GM12878 (cell line): ENCODE data around the gene TP53I11. TPM values are rescaled to one million over a fixed set of nuclear protein-coding genes. Genes with fewer than 3 reads are reported as not detected.

Experiments
- ATAC-seq: fragments of 200-7000 bp; cut with Tn5 transposase; 3 replicates; pipeline ENCODE4 v1.9.1; 2020; ENCODE audit warnings: mild to moderate bottlenecking, moderate library complexity
- BruUV-seq: library from RNA; stranded (reverse); fragments of 400-500 nt; replicated peaks from 2 replicates; lab custom pipeline; 2021; lab: Mats Ljungman, UMichigan
- CTCF ChIA-PET: fragments of 300-600 bp; sonication (Branson Sonifier 250); formaldehyde crosslinking; extraction: SDS; loops from one replicate; lab custom pipeline; 2021; ENCODE audit warnings: inconsistent platforms; lab: Yijun Ruan, JAX
- POLR2A ChIA-PET: fragments of 350-600 bp; formaldehyde crosslinking; extraction: SDS; loops from one replicate; lab custom pipeline; 2021; ENCODE audit warnings: inconsistent platforms; lab: Charles Lee
- RAD21 ChIA-PET: fragments of 300-600 bp; sonication (Branson Sonifier 250); formaldehyde crosslinking; loops from one replicate; lab custom pipeline; 2023; ENCODE audit warnings: antibody characterized with exemption; ENCODE audit not compliant: unreplicated experiment; lab: Charles Lee
- SMC1A ChIA-PET: fragments of 300-600 bp; sonication (Branson Sonifier 250); formaldehyde crosslinking; loops from one replicate; lab custom pipeline; 2023; ENCODE audit not compliant: unreplicated experiment, uncharacterized antibody; lab: Charles Lee
- DNase-seq: peaks from one replicate; pipeline ENCODE4 v3.0.0-alpha.2; 2011; ENCODE audit warnings: low read depth, low spot score
- FAIRE-seq: peaks from 3 replicates; lab custom pipeline; 2011; peaks lifted over from hg19 to GRCh38; lab: Jason Lieb, UNC
- H2AFZ ChIP-seq: 2 replicates; pipeline ENCODE4 v1.6.0; 2011; ENCODE audit warnings: low read depth, low read length, control low read depth; ENCODE audit not compliant: control insufficient read depth
- H3K27ac ChIP-seq: 2 replicates; pipeline ENCODE4 v1.5.1; 2011; ENCODE audit warnings: control low read depth; ENCODE audit not compliant: control insufficient read depth, insufficient read depth
- H3K27me3 ChIP-seq, 2 experiments: replicated peaks in 1 of 2; 2 replicates each; pipeline versions ENCODE4 v1.6.0 to v1.6.1; 2011; ENCODE audit warnings: low read length in 1 of 2; ENCODE audit not compliant: control insufficient read depth in 2 of 2, insufficient read depth in 2 of 2
- H3K36me3 ChIP-seq, 2 experiments: 2 replicates each; pipeline ENCODE4 v1.5.1; 2011; ENCODE audit warnings: low read length in 1 of 2; ENCODE audit not compliant: control insufficient read depth in 2 of 2, insufficient read depth in 2 of 2
- H3K4me1 ChIP-seq: 2 replicates; pipeline ENCODE4 v1.6.1; 2011; ENCODE audit warnings: mild to moderate bottlenecking, low read length, moderate library complexity, mixed read lengths; ENCODE audit not compliant: control insufficient read depth, insufficient read depth
- H3K4me2 ChIP-seq: 2 replicates; pipeline ENCODE4 v1.6.0; 2011; ENCODE audit warnings: control low read depth; ENCODE audit not compliant: control insufficient read depth, insufficient read depth
- H3K4me3 ChIP-seq: fragments of 200-600 bp; sonication (generic); 2 replicates; pipeline ENCODE4 v1.5.1; 2016
- H3K79me2 ChIP-seq: 2 replicates; pipeline ENCODE4 v1.6.0; 2011; ENCODE audit warnings: low read length; ENCODE audit not compliant: control insufficient read depth, insufficient read depth
- H3K9ac ChIP-seq: 2 replicates; pipeline ENCODE4 v1.8.0; 2011; ENCODE audit warnings: low read length, control low read depth, mixed read lengths; ENCODE audit not compliant: control insufficient read depth, insufficient read depth
- H3K9me3 ChIP-seq: replicated peaks from 3 replicates; pipeline ENCODE4 v1.5.1; 2011; ENCODE audit warnings: mild to moderate bottlenecking, low read length; ENCODE audit not compliant: control insufficient read depth, insufficient read depth
- H4K20me1 ChIP-seq: 2 replicates; pipeline ENCODE4 v1.6.0; 2011; ENCODE audit not compliant: control insufficient read depth, insufficient read depth
- BCLAF1 ChIP-seq: fragments of 450-650 bp; IDR thresholded peaks from 2 replicates; pipeline ENCODE4 v1.6.1; 2017; ENCODE audit warnings: antibody characterized with exemption, mild to moderate bottlenecking, moderate library complexity
- BHLHE40 ChIP-seq, 2 experiments: fragments of 450-650 bp in 1 of 2; IDR thresholded peaks; 2 replicates each; pipeline ENCODE4 v1.6.1; 2011 to 2017; ENCODE audit warnings: low read depth in 2 of 2, borderline replicate concordance in 1 of 2, improper control_type of control experiment in 1 of 2, low read length in 1 of 2, mild to moderate bottlenecking in 1 of 2
- EED ChIP-seq: sonication (generic); IDR thresholded peaks from 2 replicates; pipeline ENCODE4 v1.6.1; 2016; ENCODE audit warnings: antibody characterized with exemption, low read depth
- MEF2A ChIP-seq: IDR thresholded peaks from 2 replicates; pipeline ENCODE4 v1.6.1; 2011; ENCODE audit warnings: low read depth, mild to moderate bottlenecking, low read length, moderate library complexity; ENCODE audit not compliant: insufficient read depth
- PML ChIP-seq: IDR thresholded peaks from 2 replicates; pipeline ENCODE4 v1.6.1; 2012; ENCODE audit warnings: low read length, inconsistent platforms
- RBBP5 ChIP-seq: fragments of 200-600 bp; sonication (generic); conservative IDR thresholded peaks from 2 replicates; pipeline ENCODE4 v1.6.1; 2016
- SMARCA5 ChIP-seq: fragments of 450-650 bp; IDR thresholded peaks from 2 replicates; pipeline ENCODE4 v1.6.1; 2017; ENCODE audit warnings: mild to moderate bottlenecking
- SREBF2 ChIP-seq: IDR thresholded peaks from 2 replicates; pipeline ENCODE4 v1.6.1; 2012; ENCODE audit warnings: mild to moderate bottlenecking, low read length
- ZBTB40 ChIP-seq: fragments of 450-650 bp; IDR thresholded peaks from 2 replicates; pipeline ENCODE4 v1.6.1; 2016; ENCODE audit warnings: mild to moderate bottlenecking, moderate library complexity, borderline replicate concordance
- WGBS: methylation state at CpG from one replicate; pipeline ENCODE4 v1.1.6; 2016; ENCODE audit warnings: low lambda C conversion rate; ENCODE audit not compliant: insufficient replicate concordance, insufficient coverage; ENCODE audit errors: missing lambda C conversion rate; 5-methylcytosine and 5-hydroxymethylcytosine counted together
- in situ Hi-C: fragments of 300-500 bp; cut with MboI; formaldehyde crosslinking; loops from 9 replicates; pipeline ENCODE4 v1.14.3; 2018; ENCODE audit warnings: mixed read lengths
- intact Hi-C: fragments of 100-400 bp; cut with micrococcal nuclease; formaldehyde crosslinking; loops from one replicate; pipeline ENCODE4 v1.14.2; 2022; ENCODE audit not compliant: unreplicated experiment
- polyA plus RNA-seq, 11 experiments: library from polyadenylated mRNA; depleted of rRNA in 4 of 11; unstranded in 6 of 11; stranded (reverse) in 5 of 11; fragments of >200 nt; fragmentation: Nextera tagmentation in 4 of 11; fragmentation: Illumina TruSeq in 1 of 11; extraction: Ambion mirVana in 4 of 11; extraction: Trizol in 1 of 11; gene quantifications; 1 replicate in 1 of 11; 2 replicates in 10 of 11; pipeline versions ENCODE4 v1.2.1 to v1.2.3, GENCODE V29; 2011 to 2016; ENCODE audit warnings: inconsistent platforms in 2 of 11, missing spikeins in 2 of 11, low read depth in 1 of 11
- total RNA-seq, 4 experiments: library from RNA; depleted of rRNA in 3 of 4; stranded (reverse); fragments of >200 nt in 3 of 4; fragmentation: Illumina TruSeq in 1 of 4; extraction: Trizol in 1 of 4; gene quantifications; 2 replicates each; pipeline versions ENCODE4 v1.2.1 to v1.2.3, GENCODE V29; 2013 to 2021

Gene TP53I11
- total and polyA plus RNA-seq, 10 of the 15 experiments (the other 5 are each of a cell fraction or from before 2014, with no cell fraction given), result 0.03 to 0.28 (median 0.17) TPM; not detected in 3

GRCh38 chr11:44928816-44929215 is 21.9 kb downstream of the TP53I11 start:
- RAD21 ChIA-PET, result interaction anchor here (0.6 to 4.4 kb wide), 2 partner anchors 9 to 174 kb away, joined by 3 to 21 read pairs; no protein-coding TSS in a partner anchor
- FAIRE-seq (no peak), ATAC-seq (no peak), DNase-seq (no peak)
- no peak for TF ChIP-seq EED
- H3K9ac ChIP-seq, result no peak overlapping the region
- no peaks in the 10 kb centered on the region for H3K4me1 ChIP-seq
- H3K79me2 ChIP-seq, result no peaks in the 10 kb centered on the region
- no peaks in the 10 kb centered on the region for H3K36me3 ChIP-seq
- no TSS peak for BruUV-seq
- CTCF ChIA-PET, result interaction anchor here (1.3 to 16.8 kb wide), 6 partner anchors 8 to 173 kb away, joined by 4 to 571 read pairs (median 6); no protein-coding TSS in a partner anchor
- H3K9me3 ChIP-seq, result no peaks in the 10 kb centered on the region
- peaks cover 0 to 1% of the 10 kb centered on the region in 2 experiments; a peak in 2 of 4 replicates for H3K27me3 ChIP-seq
- no peak overlapping the region for H3K4me2 ChIP-seq
- POLR2A ChIA-PET, result no interaction called here
- no peak overlapping the region for H3K4me3 ChIP-seq
- intact Hi-C loops, result no loop called here
- no peaks in the 10 kb centered on the region; the same call in 1 of the 2 replicates for H4K20me1 ChIP-seq
- in situ Hi-C loops, result loop anchor here (25.0 kb wide), 1 partner anchor 408 kb away; no protein-coding TSS in a partner anchor
- no peak overlapping the region for H2AFZ ChIP-seq
- WGBS, result 4% methylated on average over 3 of the region's 4 CpGs
- SMC1A ChIA-PET, result interaction anchor here (0.6 to 3.4 kb wide), 2 partner anchors 175 to 1308 kb away, joined by 3 to 31 read pairs; no protein-coding TSS in a partner anchor
- no peak overlapping the region for H3K27ac ChIP-seq

GRCh38 chr11:44928144-44928543 is 22.5 kb downstream of the TP53I11 start:
- Histone ChIP-seq H3K27ac (no peak overlapping the region), H4K20me1 (no peaks in the 10 kb centered on the region; the same call in 1 of the 2 replicates), H2AFZ (no peak overlapping the region), H3K79me2 (no peaks in the 10 kb centered on the region), H3K36me3 (no peaks in the 10 kb centered on the region), H3K9ac (no peak overlapping the region), H3K4me3 (no peak overlapping the region), H3K4me2 (no peak overlapping the region), H3K4me1 (no peaks in the 10 kb centered on the region), H3K9me3 (no peaks in the 10 kb centered on the region), H3K27me3 (peaks cover 0 to 1% of the 10 kb centered on the region in 2 experiments; a peak in 2 of 4 replicates)
- ChIA-PET RAD21 (interaction anchor here (0.5 to 4.4 kb wide), 5 partner anchors 17 to 1771 kb away, joined by 3 to 21 read pairs (median 4); no protein-coding TSS in a partner anchor), SMC1A (interaction anchor here (3.4 kb wide), 1 partner anchor 176 kb away, joined by 31 read pairs; no protein-coding TSS in a partner anchor), CTCF (interaction anchor here (1.1 to 16.8 kb wide), 11 partner anchors 9 to 411 kb away, joined by 3 to 571 read pairs (median 5); no protein-coding TSS in a partner anchor), POLR2A (no interaction called here)
- no peak for DNase-seq
- FAIRE-seq, result no peak
- WGBS, result 34% methylated on average over 4 of the region's 4 CpGs
- in situ Hi-C loops, result loop anchor here (25.0 kb wide), 1 partner anchor 409 kb away; no protein-coding TSS in a partner anchor
- intact Hi-C loops, result no loop called here
- BruUV-seq, result no TSS peak
- ATAC-seq, result no peak
- no peak for TF ChIP-seq BCLAF1
- no peak for TF ChIP-seq SREBF2
- TF ChIP-seq RBBP5, result no peak
- no peak for TF ChIP-seq ZBTB40
- TF ChIP-seq PML, result no peak
- no peak for TF ChIP-seq BHLHE40 (IDR thresholded peaks at IDR 0.05; ENCODE audit: borderline replicate concordance in 1 of 2, low read depth in 2 of 2, low read length in 1 of 2)
- no peak for TF ChIP-seq MEF2A
- TF ChIP-seq SMARCA5, result no peak
